Mesendoderm (in vitro differentiated cells): Measurements from ENCODE around the gene SHISA9.

Source experiments
- DNase-seq: peaks from one replicate; pipeline ENCODE4 v3.0.0; 2013
- H2AK5ac ChIP-seq: 2 replicates; pipeline ENCODE4 v1.6.1; 2013; ENCODE audit warnings: low read length, inconsistent platforms
- H2BK120ac ChIP-seq: 2 replicates; pipeline ENCODE4 v1.6.1; 2013; ENCODE audit warnings: low read depth, mild to moderate bottlenecking, low read length, moderate library complexity, mixed read lengths
- H2BK15ac ChIP-seq: replicated peaks from 2 replicates; pipeline ENCODE4 v1.6.1; 2013; ENCODE audit warnings: low read depth, mild to moderate bottlenecking, moderate library complexity
- H2BK5ac ChIP-seq: 2 replicates; pipeline ENCODE4 v1.6.1; 2013; ENCODE audit warnings: low read length, inconsistent platforms
- H3K18ac ChIP-seq: 2 replicates; pipeline ENCODE4 v1.6.1; 2013; ENCODE audit warnings: mild to moderate bottlenecking, low read length, mixed read lengths
- H3K23ac ChIP-seq: one replicate; pipeline ENCODE4 v1.6.1; 2013; ENCODE audit warnings: low read length
- H3K27ac ChIP-seq: 2 replicates; pipeline ENCODE4 v1.5.1; 2013; ENCODE audit warnings: low read depth, mild to moderate bottlenecking, inconsistent platforms, low read length, moderate library complexity
- H3K27me3 ChIP-seq: 2 replicates; pipeline ENCODE4 v1.6.1; 2013; ENCODE audit warnings: low read length, control low read depth, mild to moderate bottlenecking, inconsistent platforms; ENCODE audit not compliant: insufficient read depth, poor library complexity
- H3K36me3 ChIP-seq: 2 replicates; pipeline ENCODE4 v1.6.1; 2013; ENCODE audit warnings: low read length, inconsistent platforms; ENCODE audit not compliant: control insufficient read depth, insufficient read depth
- H3K4ac ChIP-seq: one replicate; pipeline ENCODE4 v1.6.1; 2013; ENCODE audit warnings: low read depth, mild to moderate bottlenecking, low read length, moderate library complexity
- H3K4me1 ChIP-seq: 2 replicates; pipeline ENCODE4 v1.6.1; 2013; ENCODE audit warnings: low read depth, low read length, inconsistent platforms; ENCODE audit not compliant: control insufficient read depth
- H3K4me2 ChIP-seq: 2 replicates; pipeline ENCODE4 v1.6.1; 2013; ENCODE audit warnings: low read length
- H3K4me3 ChIP-seq: 2 replicates; pipeline ENCODE4 v1.5.1; 2013; ENCODE audit warnings: mild to moderate bottlenecking, low read length
- H3K56ac ChIP-seq: one replicate; pipeline ENCODE4 v1.6.1; 2013; ENCODE audit warnings: low read length
- H3K79me1 ChIP-seq: 2 replicates; pipeline ENCODE4 v1.6.1; 2013; ENCODE audit warnings: low read length, inconsistent platforms
- H3K79me2 ChIP-seq: 2 replicates; pipeline ENCODE4 v1.6.1; 2013; ENCODE audit warnings: mild to moderate bottlenecking, low read length; ENCODE audit not compliant: control insufficient read depth, insufficient read depth
- H3K9ac ChIP-seq: 2 replicates; pipeline ENCODE4 v1.6.1; 2013; ENCODE audit warnings: low read length, inconsistent platforms
- H4K5ac ChIP-seq: one replicate; pipeline ENCODE4 v1.6.1; 2013; ENCODE audit warnings: low read length
- H4K8ac ChIP-seq: one replicate; pipeline ENCODE4 v1.6.1; 2013; ENCODE audit warnings: low read depth, mild to moderate bottlenecking, control low read depth, low read length, moderate library complexity
- WGBS: extraction: QIAGEN DNeasy Blood & Tissue Kit; methylation state at CpG from one replicate; pipeline ENCODE4 v1.1.7; 2013; ENCODE audit warnings: low lambda C conversion rate, missing lambda C conversion rate; ENCODE audit not compliant: insufficient coverage; ENCODE audit errors: extremely low coverage; 5-methylcytosine and 5-hydroxymethylcytosine counted together

SHISA9 gene

DNA sequence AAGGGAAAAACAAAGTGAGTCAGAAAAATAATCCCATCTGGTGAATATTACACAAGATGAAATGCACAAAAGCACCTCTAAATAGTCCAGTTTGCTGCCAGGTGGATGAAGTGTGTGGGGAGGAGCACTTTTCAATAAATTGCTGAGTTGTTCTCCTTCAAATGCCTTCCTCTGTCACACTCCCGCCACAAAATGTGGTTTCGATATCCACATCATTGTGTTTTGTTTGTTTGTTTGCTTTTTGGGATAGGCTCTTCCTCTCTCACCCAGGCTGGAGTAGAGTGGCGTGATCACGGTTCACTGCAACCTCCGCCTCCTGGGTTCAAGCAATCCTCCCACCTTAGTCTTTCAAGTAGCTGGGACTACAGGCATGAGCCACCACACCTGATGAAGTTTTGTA is 24.6 kb upstream of the SHISA9 start:
- Histone ChIP-seq H4K5ac (no peak overlapping the region), H3K4ac (no peak overlapping the region), H3K9ac (no peak overlapping the region), H3K27me3 (no peaks in the 10 kb centered on the region), H3K18ac (no peak overlapping the region), H4K8ac (no peak overlapping the region), H3K56ac (no peak overlapping the region), H3K4me2 (no peak overlapping the region), H3K79me1 (no peaks in the 10 kb centered on the region), H3K23ac (no peak overlapping the region), H3K4me1 (no peaks in the 10 kb centered on the region), H2BK5ac (no peak overlapping the region), H3K36me3 (no peaks in the 10 kb centered on the region), H3K79me2 (no peaks in the 10 kb centered on the region), H2BK120ac (no peak overlapping the region), H2AK5ac (no peak overlapping the region), H3K4me3 (no peak overlapping the region), H3K27ac (no peak overlapping the region), H2BK15ac (no peak overlapping the region)
- no CpG with 5 or more reads among the region's 5 CpGs for WGBS
- no peak for DNase-seq

- Histone ChIP-seq H3K27me3 (no peaks in the 10 kb centered on the region), H3K79me2 (no peaks in the 10 kb centered on the region), H2BK15ac (no peak overlapping the region), H4K8ac (no peak overlapping the region), H3K36me3 (no peaks in the 10 kb centered on the region), H3K4me1 (no peaks in the 10 kb centered on the region), H2BK5ac (no peak overlapping the region), H3K56ac (no peak overlapping the region), H3K4me2 (no peak overlapping the region), H3K23ac (no peak overlapping the region), H3K79me1 (no peaks in the 10 kb centered on the region), H2AK5ac (no peak overlapping the region), H3K18ac (no peak overlapping the region), H3K27ac (no peak overlapping the region), H4K5ac (no peak overlapping the region), H2BK120ac (no peak overlapping the region), H3K4ac (no peak overlapping the region), H3K9ac (no peak overlapping the region), H3K4me3 (no peak overlapping the region)
- no CpG with 5 or more reads among the region's 4 CpGs for whole genome bisulfite sequencing
- DNase-seq = no peak
These were observed 22.4 kb upstream of the SHISA9 start for GRCh38 chr16:12878973-12879372.

DNA sequence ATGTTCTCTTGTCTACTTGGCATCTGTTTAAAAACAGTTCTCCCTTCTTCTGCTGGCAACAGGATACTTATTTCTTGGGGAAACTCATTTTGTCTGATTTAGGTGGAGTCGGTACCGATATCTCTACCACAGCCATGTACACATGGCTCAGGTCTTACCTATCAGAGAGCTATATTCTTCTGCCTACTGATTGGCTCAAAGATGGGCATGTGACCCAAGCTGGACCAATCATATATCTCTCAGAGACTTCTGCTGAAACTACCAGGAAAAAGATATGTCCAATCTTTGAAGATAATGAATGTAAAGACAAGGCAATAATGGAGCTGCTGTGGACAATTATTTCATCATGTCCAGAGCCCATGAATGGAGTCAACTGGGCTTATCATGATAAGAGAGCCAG is 21.6 kb upstream of the SHISA9 start:
- Histone ChIP-seq H4K8ac (no peak overlapping the region), H3K23ac (no peak overlapping the region), H3K27me3 (no peaks in the 10 kb centered on the region), H3K4me3 (no peak overlapping the region), H3K4me1 (no peaks in the 10 kb centered on the region), H3K79me2 (no peaks in the 10 kb centered on the region), H3K9ac (no peak overlapping the region), H3K18ac (no peak overlapping the region), H3K36me3 (no peaks in the 10 kb centered on the region), H3K56ac (no peak overlapping the region), H3K4me2 (no peak overlapping the region), H3K79me1 (no peaks in the 10 kb centered on the region), H4K5ac (no peak overlapping the region), H2BK120ac (no peak overlapping the region), H3K27ac (no peak overlapping the region), H2AK5ac (no peak overlapping the region), H2BK5ac (no peak overlapping the region), H3K4ac (no peak overlapping the region), H2BK15ac (no peak overlapping the region)
- DNase-seq = no peak
- WGBS = no CpG with 5 or more reads among the region's 2 CpGs

DNA sequence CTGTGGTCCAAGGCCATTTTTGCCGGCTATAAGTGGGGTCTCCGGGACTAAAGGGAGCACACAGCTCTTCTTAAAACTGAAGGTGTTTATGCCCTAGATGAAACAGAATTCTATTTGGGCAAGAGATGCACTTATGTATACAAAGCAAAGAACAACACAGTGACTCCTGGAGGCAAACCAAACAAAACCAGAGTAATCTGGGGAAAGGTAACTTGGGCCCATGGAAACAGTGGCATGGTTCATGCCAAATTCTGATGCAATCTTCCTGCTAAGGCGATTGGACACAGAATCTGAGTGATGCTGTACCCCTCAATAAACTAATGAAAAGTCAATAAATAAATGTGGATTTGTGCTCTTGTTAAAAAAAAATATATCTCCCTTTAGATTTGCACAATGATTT is 20.2 kb upstream of the SHISA9 start:
- no peak overlapping the region for H4K8ac ChIP-seq
- no peaks in the 10 kb centered on the region for H3K79me1 ChIP-seq
- H3K56ac ChIP-seq = no peak overlapping the region
- no peak overlapping the region for H3K23ac ChIP-seq
- H4K5ac ChIP-seq = no peak overlapping the region
- H3K4ac ChIP-seq = no peak overlapping the region
- no peak overlapping the region for H3K27ac ChIP-seq
- no peaks in the 10 kb centered on the region for H3K4me1 ChIP-seq
- no peak overlapping the region for H3K18ac ChIP-seq
- WGBS = no CpG with 5 or more reads among the region's 3 CpGs
- H3K27me3 ChIP-seq = no peaks in the 10 kb centered on the region
- no peak overlapping the region for H2BK120ac ChIP-seq
- DNase-seq = no peak
- no peak overlapping the region for H2BK5ac ChIP-seq
- no peaks in the 10 kb centered on the region for H3K36me3 ChIP-seq
- H3K79me2 ChIP-seq = no peaks in the 10 kb centered on the region
- H2BK15ac ChIP-seq = no peak overlapping the region
- no peak overlapping the region for H3K4me3 ChIP-seq
- H3K4me2 ChIP-seq = no peak overlapping the region
- no peak overlapping the region for H3K9ac ChIP-seq
- no peak overlapping the region for H2AK5ac ChIP-seq

DNA sequence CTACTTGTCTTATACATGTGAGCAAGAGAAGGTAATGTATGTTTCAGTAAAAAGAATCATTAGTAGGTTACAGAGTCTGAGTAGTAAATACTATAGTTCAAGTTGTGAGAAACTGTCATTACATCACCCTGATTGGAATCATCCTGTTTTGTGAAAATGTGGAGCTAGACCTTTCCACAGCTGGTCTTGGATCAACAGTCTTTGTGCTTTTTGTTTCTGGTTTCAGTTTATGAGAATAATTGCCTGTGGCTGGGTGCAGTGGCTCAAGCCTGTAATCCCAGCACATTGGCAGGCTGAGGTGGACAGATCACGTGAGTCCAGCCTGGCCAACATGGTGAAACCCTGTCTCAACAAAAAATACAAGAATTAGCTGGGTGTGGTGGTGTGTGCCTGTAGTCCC is 19.7 kb upstream of the SHISA9 start:
- Histone ChIP-seq H3K56ac (no peak overlapping the region), H3K27ac (no peak overlapping the region), H3K79me2 (no peaks in the 10 kb centered on the region), H3K23ac (no peak overlapping the region), H3K4me1 (no peaks in the 10 kb centered on the region), H3K36me3 (no peaks in the 10 kb centered on the region), H3K9ac (no peak overlapping the region), H4K5ac (no peak overlapping the region), H3K18ac (no peak overlapping the region), H2BK15ac (no peak overlapping the region), H3K4ac (no peak overlapping the region), H2AK5ac (no peak overlapping the region), H3K79me1 (no peaks in the 10 kb centered on the region), H3K4me3 (no peak overlapping the region), H3K4me2 (no peak overlapping the region), H4K8ac (no peak overlapping the region), H2BK120ac (no peak overlapping the region), H2BK5ac (no peak overlapping the region), H3K27me3 (no peaks in the 10 kb centered on the region)
- WGBS = no CpG with 5 or more reads among the region's 1 CpG
- no peak for DNase-seq

DNA sequence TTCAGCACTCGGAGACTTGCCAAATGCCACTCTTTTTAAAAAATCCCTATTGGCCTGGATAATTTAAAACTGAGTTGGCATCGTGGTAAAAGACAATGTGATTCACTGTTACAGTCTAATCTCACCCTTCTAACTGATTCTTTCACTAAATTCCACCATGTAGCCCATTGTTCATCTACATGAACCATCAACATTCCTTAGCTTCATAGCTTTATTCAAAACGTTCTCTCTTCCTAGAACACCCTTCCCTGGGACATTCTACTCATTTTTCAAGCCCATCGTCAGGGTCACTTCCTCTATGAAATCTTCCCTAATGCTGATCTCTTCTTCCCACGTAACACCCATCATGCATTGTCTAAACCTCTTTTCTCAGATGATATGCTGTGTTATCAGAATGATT is 15.7 kb upstream of the SHISA9 start:
- Histone ChIP-seq H3K18ac (no peak overlapping the region), H2BK15ac (no peak overlapping the region), H3K9ac (no peak overlapping the region), H3K36me3 (no peaks in the 10 kb centered on the region), H3K27me3 (no peaks in the 10 kb centered on the region), H2BK5ac (no peak overlapping the region), H3K4ac (no peak overlapping the region), H3K79me2 (no peaks in the 10 kb centered on the region), H2AK5ac (no peak overlapping the region), H4K8ac (no peak overlapping the region), H3K23ac (no peak overlapping the region), H3K27ac (no peak overlapping the region), H3K4me3 (no peak overlapping the region), H4K5ac (no peak overlapping the region), H3K4me1 (no peaks in the 10 kb centered on the region), H2BK120ac (no peak overlapping the region), H3K56ac (no peak overlapping the region), H3K79me1 (no peaks in the 10 kb centered on the region), H3K4me2 (no peak overlapping the region)
- no CpG with 5 or more reads among the region's 5 CpGs for WGBS
- no peak for DNase-seq
